Stimulated activated CD4-positive, alpha-beta T cell treated with anti-CD3 and anti-CD28 coated beads, Interleukin-1b, Interleukin-23, amount 100 ng/mL, for 24 hours (primary cell): ENCODE results near the gene CIB2.

Source experiments
- DNase-seq, 4 experiments: peaks; one replicate each; pipeline ENCODE4 v3.0.0-alpha.2; 2020; ENCODE audit warnings: low read depth in 4 of 4, low spot score in 1 of 4

The CIB2 gene

GRCh38 chr15:78069462-78070029 lies 61.7 kb downstream of the CIB2 start:
- DNase-seq: no peak

GRCh38 chr15:78069052-78069414 lies 62.2 kb downstream of the CIB2 start:
- DNase-seq: no peak

GRCh38 chr15:78067328-78068228 lies 63.7 kb downstream of the CIB2 start:
- no peak for DNase-seq

- DNase-seq: no peak
Observed at GRCh38 chr15:78065973-78066946, 65.0 kb downstream of the CIB2 start.

- no peak for DNase-seq
Observed at GRCh38 chr15:78065284-78065872, 65.9 kb downstream of the CIB2 start.

- no peak for DNase-seq
Observed at GRCh38 chr15:78064544-78064943, 66.7 kb downstream of the CIB2 start.

GRCh38 chr15:78063970-78064385 lies 67.3 kb downstream of the CIB2 start:
- no peak for DNase-seq

- DNase-seq: no peak
Observed at GRCh38 chr15:78063217-78063616, 68.0 kb downstream of the CIB2 start.

- DNase-seq: no peak
Observed at GRCh38 chr15:78061963-78062427, 69.2 kb downstream of the CIB2 start.

- DNase-seq: no peak
Observed at GRCh38 chr15:78060232-78060631, 71.0 kb downstream of the CIB2 start.

GRCh38 chr15:78059110-78059839 lies 72.0 kb downstream of the CIB2 start:
- DNase-seq: no peak

- no peak for DNase-seq
Observed at GRCh38 chr15:78058401-78058935, 72.8 kb downstream of the CIB2 start.

- no peak for DNase-seq
Observed at GRCh38 chr15:78057803-78058202, 73.4 kb downstream of the CIB2 start.

- DNase-seq: no peak
Observed at GRCh38 chr15:78056714-78057269, 74.5 kb downstream of the CIB2 start.

GRCh38 chr15:78055919-78056713 lies 75.1 kb downstream of the CIB2 start:
- no peak for DNase-seq

- DNase-seq: no peak
Observed at GRCh38 chr15:78054966-78055365, 76.3 kb downstream of the CIB2 start.
